Right ventricle myocardium inferior (tissue), 1 donor: Measurements from ENCODE around the gene PTPRN2. TPM values are rescaled to one million over a fixed set of nuclear protein-coding genes. Genes with fewer than 3 reads are reported as not detected.
"Not testable (repeated sequence)": the region's sequence is repeated elsewhere in the genome, so short reads cannot be mapped to it uniquely, and the experiment has no call there.

Experiments
- ATAC-seq: fragments of 200-7000 bp; cut with Tn5 transposase; one replicate; pipeline ENCODE4 v1.9.1; 2020; ENCODE audit warnings: mild to moderate bottlenecking, moderate library complexity
- DNase-seq: peaks from one replicate; pipeline ENCODE4 v3.0.0; 2021; ENCODE audit errors: missing footprints
- intact Hi-C: fragments of 100-400 bp; cut with DNase I; formaldehyde crosslinking; loops from one replicate; pipeline ENCODE4 v1.11.0; 2022
- total RNA-seq: library from RNA; stranded (reverse); fragmentation: NEBNext Ultra II Directional; extraction: Animal tissue kit (Norgen Biotek cat#: 25700); gene quantifications from one replicate; pipeline ENCODE4 v1.2.1, GENCODE V29; 2021
- donor health status: DM: no; HTN: yes; CAD: no; lungs with severe emphysema.

PTPRN2 gene
- total RNA-seq, 1 donor from 2014 or later, result 1.6 TPM

DNA sequence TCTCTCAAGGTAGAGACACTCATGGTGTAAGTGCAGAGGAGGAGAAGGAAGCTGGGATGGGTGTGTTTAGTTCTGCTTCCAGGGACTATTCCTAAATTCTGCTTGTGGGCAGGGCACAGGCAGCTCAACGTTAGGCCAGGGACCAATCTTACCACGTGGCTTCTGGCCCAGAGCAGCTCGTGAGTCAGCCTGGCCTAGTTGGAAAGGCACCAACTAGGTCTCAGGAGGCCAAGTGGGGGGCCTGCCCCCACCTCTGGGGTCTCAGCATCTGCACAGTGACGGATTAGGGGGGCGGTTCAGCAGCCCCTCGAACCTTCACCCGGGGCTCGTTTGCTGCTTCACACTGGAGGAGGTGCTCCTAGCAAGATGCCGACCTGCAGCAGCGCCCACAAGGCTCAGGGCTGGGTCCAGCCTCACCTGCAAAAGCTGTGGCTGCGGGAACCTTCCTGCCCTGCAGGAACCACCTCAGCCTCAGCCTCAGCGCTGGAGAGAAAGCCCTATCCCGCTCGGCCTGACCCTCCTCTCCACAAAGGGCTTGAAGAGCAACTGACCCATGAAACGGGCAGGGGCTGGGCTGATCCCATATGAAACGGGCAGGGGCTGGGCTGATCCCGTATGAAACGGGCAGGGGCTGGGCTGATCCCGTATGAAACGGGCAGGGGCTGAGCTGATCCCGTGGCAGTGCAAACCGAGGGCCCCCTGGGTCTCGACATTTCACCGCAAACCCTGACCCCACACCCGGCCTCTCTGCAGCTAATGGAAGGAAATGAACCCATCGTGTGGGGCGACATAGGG is 803.4 kb downstream of the PTPRN2 start:
- ATAC-seq, result no peak
- no peak for DNase-seq
- intact Hi-C loops, result no loop called here

GRCh38 chr7:157782041-157782440 is 805.6 kb downstream of the PTPRN2 start:
- no peak for DNase-seq
- intact Hi-C loops, result no loop called here
- no peak for ATAC-seq

DNA sequence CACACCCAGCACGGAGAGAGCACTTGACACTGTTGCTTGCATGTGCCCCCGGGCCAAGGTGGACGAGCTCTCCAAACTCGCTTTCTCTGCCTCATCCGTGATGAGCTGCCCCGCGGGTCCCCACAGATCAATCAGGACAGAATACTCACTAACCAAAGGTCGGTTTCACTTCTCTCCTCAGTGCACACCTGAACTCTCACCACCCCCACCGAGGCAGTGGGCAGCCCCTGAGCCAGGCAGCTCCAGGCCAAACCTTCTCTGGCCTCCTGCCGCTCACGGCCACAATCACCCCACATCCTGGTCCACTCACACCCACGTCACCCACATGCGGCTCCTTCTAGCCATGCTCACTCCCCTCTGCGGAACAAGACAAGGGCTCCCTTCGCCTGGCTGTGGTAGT is 806.9 kb downstream of the PTPRN2 start:
- no peak for DNase-seq
- intact Hi-C loops, result no loop called here
- no peak for ATAC-seq

DNA sequence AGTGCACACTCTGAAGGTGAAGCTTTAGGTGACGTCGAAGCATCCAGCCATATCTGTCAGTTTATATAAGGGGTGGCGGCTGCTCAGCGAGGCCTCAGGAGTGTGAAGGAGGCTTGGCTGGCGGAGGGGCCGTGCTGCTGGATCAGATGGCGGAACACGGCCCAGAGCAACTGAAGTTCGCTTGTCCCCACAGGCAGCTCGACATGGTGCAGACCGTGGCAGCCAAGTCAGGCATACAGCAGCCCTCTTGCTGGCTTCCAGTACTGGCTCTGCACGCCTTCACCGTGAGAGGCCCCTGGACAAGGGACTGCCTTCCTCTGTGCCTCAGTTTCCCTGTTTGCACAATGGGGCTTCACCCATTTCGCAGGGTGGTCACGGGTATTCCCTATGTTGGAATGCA is 807.3 kb downstream of the PTPRN2 start:
- intact Hi-C loops, result no loop called here
- no peak for DNase-seq
- no peak for ATAC-seq

DNA sequence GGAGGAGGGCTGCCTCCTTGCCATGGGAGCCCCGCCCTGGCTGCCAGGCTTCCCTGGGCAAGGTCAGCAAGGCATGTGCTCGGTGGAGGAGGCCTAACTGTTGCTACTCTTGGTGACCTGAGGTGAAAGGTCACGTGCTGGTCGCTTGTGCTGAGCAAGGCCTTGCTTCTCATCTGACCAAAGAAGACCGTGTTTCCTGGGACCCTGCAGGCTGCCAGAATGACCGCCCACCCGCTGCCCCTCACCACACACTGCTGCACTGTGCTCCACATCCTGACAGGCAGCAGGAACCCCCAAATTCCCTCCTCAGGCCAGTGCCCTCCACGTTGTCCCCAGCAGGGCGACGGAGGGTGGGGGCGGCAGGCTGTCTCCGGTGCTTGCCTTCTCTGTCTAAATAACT is 808.4 kb downstream of the PTPRN2 start:
- ATAC-seq (no peak), DNase-seq (no peak)
- intact Hi-C loops, result no loop called here

DNA sequence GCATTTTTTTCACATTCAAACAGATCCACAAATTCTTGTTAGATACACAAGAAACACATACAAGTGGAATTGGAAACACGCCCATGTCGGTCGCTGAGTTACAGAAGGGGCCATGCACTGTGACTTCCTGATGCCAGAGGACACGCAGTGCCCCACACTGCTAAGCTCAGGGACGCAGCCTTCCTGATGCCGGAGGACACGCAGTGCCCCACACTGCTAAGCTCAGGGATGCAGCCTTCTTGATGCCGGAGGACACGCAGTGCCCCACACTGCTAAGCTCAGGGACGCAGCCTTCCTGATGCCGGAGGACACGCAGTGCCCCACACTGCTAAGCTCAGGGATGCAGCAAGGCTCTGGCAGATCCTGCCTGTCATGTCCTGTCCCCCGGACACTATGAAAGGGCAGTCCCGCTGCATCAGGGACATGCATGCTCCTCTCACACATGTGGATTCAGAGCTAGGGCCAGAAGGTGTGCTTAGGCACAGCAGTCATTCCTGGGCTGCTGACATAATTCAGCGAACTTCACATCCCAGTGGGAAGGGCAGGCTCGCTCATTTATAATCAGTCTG is 810.3 kb downstream of the PTPRN2 start:
- intact Hi-C loops, ATAC-seq, DNase-seq: not testable (repeated sequence)

GRCh38 chr7:157775560-157776332 is 811.9 kb downstream of the PTPRN2 start:
- intact Hi-C loops, result no loop called here
- DNase-seq (no peak), ATAC-seq (no peak)

GRCh38 chr7:157775021-157775559 is 812.5 kb downstream of the PTPRN2 start:
- DNase-seq (no peak), ATAC-seq (no peak)
- intact Hi-C loops, result no loop called here

- intact Hi-C loops, result no loop called here
- ATAC-seq (no peak), DNase-seq (no peak)
Measured at GRCh38 chr7:157774495-157774894, 813.1 kb downstream of the PTPRN2 start.

DNA sequence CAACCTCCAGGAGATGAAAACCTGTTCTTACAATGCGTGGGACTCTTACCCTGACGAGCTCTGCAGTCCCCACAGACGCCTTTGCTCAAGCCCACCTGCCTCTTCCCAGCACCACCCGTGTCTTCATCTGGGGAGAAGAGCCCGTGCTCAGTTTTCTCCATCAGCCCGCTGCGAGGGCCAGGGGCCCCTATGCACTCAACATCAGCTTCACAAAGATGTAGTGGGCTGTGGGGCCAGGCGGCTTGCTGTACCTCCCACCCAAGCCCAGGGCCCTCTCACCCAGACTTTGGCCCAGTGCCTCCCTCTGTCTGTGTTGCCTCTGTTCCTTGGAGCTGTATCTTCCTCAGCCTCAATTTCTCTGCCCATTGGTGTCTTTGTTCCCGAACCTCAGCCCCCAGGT is 814.3 kb downstream of the PTPRN2 start:
- DNase-seq (no peak), ATAC-seq (no peak)
- intact Hi-C loops, result no loop called here

DNA sequence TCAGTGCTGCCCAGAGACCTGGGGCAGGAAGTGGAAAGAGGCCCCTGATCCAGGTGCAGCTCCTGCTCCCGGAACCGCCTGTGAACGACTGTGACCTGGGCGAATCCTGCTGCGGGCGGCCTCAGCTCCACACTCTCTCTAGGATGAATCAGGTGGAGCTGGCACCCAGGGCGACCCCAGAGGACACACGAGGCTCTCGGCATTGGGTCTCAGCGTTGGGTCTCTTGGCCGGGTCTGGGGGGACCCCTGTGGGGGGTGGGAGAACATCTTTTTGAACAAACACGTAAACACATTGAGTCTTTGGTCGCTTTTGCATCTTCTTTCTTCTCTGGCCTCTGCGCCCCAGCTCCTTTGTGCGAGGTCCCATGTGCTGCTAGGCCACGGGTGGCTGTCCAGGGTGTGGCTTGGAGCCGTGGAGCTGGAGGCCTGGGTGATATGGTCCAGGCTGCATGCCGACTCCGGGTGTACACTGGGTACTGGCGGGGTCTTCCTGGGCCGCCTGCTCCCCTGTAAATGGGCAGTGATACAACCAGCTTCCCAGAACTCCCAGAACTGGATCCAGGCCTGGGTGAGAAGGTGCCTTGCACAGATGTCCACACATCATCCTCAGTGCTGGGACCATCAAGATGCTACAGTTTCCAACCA is 815.0 kb downstream of the PTPRN2 start:
- no peak for ATAC-seq
- no peak for DNase-seq
- intact Hi-C loops, result no loop called here

GRCh38 chr7:157771689-157772088 is 815.9 kb downstream of the PTPRN2 start:
- no peak for DNase-seq
- intact Hi-C loops, result no loop called here
- ATAC-seq, result no peak

DNA sequence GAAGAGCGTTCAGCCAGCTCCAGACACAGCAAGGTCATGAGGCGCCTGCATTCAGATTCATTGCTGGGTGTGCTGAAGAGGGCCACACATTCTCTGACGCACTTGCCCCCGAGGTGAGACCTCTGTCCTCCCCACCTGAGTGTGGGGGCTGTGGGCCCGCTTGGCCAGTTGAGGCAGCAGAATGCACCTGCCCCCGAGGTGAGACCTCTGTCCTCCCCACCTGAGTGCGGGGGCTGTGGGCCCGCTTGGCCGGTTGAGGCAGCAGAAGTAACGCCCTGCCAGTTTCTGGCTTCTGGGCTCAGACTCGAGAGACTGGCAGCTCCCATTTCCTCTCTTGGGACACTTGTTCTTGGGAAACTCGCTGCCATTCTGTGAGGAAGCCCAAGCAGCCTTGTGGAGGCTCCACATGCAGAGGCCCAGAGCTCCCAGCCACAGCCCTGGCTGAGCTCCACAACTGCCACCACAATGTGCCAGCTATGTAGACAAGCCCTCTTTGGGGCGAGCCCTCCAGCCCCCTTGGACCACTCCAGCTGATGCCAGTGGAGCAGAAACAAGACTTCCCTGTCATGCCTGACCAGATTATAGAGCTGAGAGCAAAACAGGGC is 816.8 kb downstream of the PTPRN2 start:
- ATAC-seq (no peak), DNase-seq (no peak)

GRCh38 chr7:157769526-157770215 is 818.0 kb downstream of the PTPRN2 start:
- DNase-seq, result no peak
- intact Hi-C loops, result no loop called here
- ATAC-seq, result no peak

More for the DNA sequence above, 816.8 kb downstream of the PTPRN2 start:
- intact Hi-C loops, result no loop called here

- intact Hi-C loops, result no loop called here
- ATAC-seq (no peak), DNase-seq (no peak)
Measured at GRCh38 chr7:157769086-157769485, 818.5 kb downstream of the PTPRN2 start.

DNA sequence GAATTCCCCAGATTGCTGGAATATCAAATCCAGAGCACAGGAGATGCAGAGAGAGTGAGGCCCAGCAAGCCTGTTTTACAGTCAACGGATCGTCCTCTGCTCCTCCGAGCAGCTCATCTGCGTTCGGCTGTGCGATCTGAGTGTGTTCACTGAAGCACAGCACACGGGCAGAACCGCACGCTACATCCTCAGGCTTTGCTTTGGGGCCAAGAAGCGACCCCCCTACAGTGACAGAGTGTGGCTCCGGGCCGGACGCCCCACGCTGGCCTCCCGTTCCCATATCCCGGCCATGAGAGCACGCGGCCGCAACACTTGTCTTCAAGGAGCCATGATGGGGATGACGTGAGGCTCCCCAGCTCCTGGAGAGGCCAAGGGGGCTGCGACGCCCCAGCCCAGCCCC is 819.4 kb downstream of the PTPRN2 start:
- intact Hi-C loops, result no loop called here
- DNase-seq, result no peak
- ATAC-seq, result no peak

DNA sequence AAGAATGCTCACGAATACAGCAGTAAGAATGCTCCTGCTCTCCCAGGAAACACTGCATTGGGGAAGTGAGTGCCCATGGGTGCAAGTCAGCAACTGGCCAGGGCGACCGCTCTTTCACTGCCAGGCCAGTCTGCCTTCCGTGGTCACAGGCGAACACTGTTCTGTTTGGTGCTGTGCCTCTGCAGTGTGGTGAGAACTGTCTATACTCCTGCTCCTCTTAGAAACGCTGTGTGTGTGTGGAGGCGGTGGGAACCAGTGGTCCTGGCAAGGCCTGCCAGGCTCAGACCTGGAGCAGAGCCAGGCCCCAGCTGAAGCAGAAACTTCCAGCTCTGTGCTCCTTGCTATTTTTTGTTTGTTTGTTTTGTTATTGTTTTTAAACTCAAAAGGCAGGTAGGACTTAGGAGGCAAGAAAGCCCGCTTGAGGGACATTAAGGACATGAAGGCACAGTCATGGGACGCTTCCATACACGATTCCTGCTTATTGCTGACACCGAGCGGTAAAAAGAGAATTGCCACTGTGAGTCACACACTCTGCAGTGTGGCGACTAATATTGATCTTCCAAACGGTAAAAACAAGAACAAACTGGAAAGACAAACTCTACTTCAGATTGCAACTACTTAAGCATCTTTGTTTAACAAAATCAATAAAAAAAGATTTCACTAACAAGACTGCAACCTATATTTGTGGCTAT is 820.0 kb downstream of the PTPRN2 start:
- DNase-seq (no peak), ATAC-seq (no peak)
- intact Hi-C loops, result no loop called here

GRCh38 chr7:157766098-157766497 is 821.5 kb downstream of the PTPRN2 start:
- intact Hi-C loops, result no loop called here
- ATAC-seq, result no peak

More at GRCh38 chr7:157766098-157766497, 821.5 kb downstream of the PTPRN2 start:
- DNase-seq, result no peak
